GM10266 (cell line): ENCODE measurements around the gene CCDC137.
A peak's percentile ranks its signal among the peaks of the same experiment; 100 is the strongest.

Experiments
- DNase-seq: peaks from one replicate; pipeline ENCODE4 v3.0.0; 2012; ENCODE audit errors: extremely low spot score
- CTCF ChIP-seq: IDR thresholded peaks from 2 replicates; pipeline ENCODE4 v1.5.1; 2012; ENCODE audit warnings: mild to moderate bottlenecking, low read depth; ENCODE audit not compliant: control insufficient read depth, insufficient read depth; ENCODE audit errors: missing control alignments

Gene CCDC137

GRCh38 chr17:81651692-81652091 lies 14.8 kb upstream of the CCDC137 start:
- DNase-seq, result no peak
- TF ChIP-seq CTCF, result no peak

- no peak for TF ChIP-seq CTCF
- peak; percentile 76 for DNase-seq
Observed at GRCh38 chr17:81652906-81653771, 13.4 kb upstream of the CCDC137 start.

- TF ChIP-seq CTCF, result no peak
- DNase-seq, result peak; percentile 22
Observed at GRCh38 chr17:81655378-81656117, 11.0 kb upstream of the CCDC137 start.

- no peak for DNase-seq
- no peak for TF ChIP-seq CTCF
Observed at GRCh38 chr17:81656118-81656743, 10.3 kb upstream of the CCDC137 start, which contains the start of gene PDE6G. Gene PDE6G, minus strand, starts transcription at chr17:81656542. Its CDS starts 3,237 bp downstream, at chr17:81653305.

GRCh38 chr17:81656835-81657234 lies 9.7 kb upstream of the CCDC137 start:
- no peak for DNase-seq
- no peak for TF ChIP-seq CTCF

- DNase-seq, result no peak
- TF ChIP-seq CTCF, result no peak
Observed at GRCh38 chr17:81659038-81659437, 7.5 kb upstream of the CCDC137 start.
